ENCODE measurements around the gene DIDO1.
A peak's percentile ranks its signal among the peaks of the same experiment; 100 is the strongest.

The DIDO1 gene

DNA sequence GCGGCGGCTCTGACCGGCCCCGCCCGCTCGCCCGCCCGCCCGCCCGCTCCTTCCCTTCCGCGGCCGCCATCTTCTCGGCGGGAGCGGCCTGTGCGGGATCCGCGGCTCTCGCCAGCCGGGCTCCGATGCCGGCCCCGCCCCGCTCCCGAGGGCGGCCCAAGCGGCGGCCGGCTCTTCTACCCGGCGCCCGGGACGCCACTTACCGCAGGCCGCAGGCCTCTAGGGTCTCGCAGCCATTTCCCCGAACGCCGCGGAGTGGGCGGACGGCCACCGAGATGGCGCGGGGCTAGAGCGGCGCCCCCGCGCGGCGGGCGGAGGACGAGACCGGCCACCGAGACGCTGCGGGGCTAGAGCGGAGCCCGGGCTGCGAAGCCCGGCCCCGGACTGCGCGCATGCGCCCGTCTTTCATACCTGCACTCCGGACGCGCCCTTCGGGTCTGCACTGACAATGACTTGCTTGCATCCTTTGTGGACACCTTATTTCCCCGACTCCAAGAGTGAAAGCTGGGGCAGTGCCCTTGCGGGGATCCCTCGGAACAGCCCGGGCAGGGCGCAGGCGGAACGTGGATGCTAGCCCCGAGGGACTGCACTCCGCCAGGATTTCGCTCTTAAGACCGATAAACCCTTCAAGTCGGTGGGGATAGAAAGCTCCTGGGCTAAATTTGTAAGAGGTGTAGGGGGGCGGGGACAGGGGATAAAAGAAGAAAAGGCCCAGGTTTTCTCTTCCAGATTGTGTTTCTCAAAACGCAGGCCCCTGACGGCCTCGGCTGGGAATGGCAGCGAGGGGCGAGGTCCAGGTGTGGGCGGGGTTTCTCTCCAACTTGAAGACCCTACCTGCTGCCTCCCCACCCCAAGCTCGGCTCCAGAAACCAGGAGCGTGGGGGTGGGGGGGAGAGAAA lies at the start of gene DIDO1:
Gene DIDO1, minus strand, starts transcription at position 277 of the 899 bp plus-strand sequence.
- peak; percentile 87 for DNase-seq (ENCODE audit: low spot score)

DNA sequence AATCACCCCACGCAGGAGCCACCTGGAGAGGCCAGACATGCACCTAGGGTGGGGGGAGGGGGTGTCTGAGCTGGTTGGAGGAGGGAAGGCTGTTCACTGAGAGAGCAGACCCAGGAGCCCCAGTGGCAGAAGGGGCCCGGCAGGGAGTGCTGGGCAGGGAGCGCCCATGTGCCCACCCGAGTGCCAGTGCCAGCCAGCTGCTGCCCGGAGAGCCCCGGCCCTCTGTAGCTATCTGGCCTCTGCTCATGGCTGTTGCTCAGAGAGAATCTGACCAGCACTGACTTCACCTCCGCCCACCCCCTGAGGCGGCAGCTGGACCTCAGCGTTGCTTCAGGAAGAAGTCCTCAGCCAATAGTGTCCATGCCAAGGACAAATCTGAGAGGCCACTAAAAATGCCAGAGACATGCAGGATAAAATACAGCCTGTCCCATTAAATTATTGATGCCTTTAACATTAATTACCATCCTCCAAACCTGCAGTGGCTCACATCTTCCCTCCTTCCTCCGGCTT lies 49.0 kb upstream of the DIDO1 start:
- peak; percentile 63 for DNase-seq (ENCODE audit: low spot score)

DNA sequence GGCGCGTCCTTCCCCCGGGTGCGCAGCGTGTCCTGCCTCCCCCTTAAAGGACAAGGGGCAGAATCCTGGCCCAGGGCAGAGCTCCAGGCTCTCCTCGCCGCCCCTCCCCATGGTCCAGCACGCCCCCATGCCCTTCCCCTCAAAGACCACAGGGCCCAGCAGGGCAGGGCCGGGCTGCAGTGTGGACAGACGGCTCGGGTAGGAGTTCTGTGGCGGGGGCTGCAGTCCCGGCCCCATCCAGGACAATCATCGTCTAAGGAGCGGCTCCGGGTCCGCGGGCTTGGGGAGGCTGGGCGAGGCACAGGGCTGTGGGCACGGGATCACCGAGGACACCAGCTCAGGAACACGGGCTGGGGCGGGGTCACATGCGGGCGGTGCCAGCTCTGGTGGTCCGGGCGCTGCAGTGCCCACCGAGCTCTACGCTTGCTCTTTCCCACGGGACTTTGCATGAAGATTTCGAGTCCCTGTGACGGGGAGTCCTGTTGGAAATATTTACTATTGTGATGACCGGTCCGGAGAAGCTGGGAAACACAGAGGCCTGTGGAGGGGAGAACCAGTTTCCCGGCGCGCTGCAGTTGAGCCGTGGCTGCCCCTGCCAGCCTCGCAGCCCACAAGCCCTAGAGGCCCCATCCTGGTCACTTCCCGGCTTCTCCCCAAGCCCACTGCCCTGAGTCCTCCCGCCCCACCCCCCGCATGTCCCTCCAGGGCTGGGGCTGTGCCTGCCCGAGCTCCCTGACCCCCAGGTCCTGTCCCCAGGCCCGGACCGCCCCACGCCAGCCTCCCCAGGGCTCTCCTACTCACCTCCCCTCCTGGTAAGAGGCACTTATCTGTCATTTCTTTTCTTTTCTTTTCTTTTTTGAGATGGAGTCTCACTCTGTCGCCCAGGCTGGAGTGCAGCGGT lies 46.8 kb upstream of the DIDO1 start:
- DNase-seq (ENCODE audit: low spot score), result no peak

DNA sequence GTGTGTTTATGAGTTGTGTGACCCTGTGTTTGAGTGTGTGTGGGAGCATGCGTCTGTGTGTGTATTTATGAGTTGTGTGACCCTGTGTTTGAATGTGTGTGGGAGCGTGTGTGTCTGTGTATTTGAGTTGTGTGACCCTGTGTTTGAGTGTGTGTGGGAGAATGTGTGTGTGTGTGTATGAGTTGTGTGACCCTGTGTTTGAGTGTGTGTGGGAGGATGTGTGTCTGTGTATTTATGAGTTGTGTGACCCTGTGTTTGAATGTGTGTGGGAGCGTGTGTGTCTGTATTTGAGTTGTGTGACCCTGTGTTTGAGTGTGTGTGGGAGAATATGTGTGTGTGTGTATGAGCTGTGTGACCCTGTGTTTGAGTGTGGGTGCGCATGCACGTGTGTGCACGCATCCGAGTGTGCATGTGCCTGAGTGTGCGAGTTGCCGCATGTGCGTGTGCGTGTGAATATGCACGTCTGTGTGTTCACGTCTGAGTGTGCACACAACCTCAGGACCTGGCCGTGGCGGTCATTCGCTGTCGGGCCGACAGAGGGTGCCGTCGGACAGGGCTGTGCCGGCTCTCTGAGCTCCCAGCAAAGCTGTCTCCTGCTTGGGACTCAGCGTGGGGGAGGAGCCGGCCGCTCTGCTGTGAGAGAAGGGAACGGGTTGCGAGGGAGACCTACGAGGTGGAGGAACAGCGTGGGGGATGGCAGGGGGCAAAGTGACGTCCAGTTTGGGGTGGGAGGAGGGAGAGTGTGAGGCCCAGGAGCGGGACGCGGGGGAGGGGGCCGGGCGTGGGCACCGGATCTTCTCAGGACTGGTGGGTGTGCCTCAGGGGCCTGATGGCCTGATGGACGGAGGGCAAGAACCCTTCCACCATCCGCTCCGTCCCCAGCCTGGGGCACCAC lies 45.9 kb upstream of the DIDO1 start:
- peak; percentile 78 for DNase-seq (ENCODE audit: low spot score)

DNA sequence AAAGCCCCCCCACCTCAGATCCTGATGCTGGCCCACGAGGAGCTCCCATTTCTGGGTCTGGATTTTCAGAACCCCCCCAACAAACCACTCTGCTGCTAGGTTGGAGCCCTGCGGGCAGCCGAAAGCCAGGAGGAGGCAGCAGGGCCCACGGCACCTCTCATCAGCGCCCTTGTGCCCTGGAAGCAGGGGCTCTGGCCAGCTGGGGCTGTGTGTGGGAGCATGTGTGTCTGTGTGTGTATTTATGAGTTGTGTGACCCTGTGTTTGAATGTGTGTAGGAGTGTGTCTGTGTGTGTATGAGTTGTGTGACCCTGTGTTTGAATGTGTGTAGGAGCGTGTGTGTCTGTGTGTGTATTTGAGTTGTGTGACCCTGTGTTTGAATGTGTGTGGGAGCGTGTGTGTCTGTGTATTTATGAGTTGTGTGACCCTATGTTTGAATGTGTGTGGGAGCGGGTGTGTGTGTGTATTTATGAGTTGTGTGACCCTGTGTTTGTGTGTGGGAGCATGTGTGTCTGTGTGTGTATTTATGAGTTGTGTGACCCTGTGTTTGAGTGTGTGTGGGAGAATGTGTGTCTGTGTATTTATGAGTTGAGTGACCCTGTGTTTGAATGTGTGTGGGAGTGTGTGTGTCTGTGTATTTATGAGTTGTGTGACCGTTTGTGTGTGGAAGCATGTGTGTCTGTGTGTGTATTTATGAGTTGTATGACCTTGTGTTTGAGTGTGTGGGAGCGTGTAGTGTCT lies 45.1 kb upstream of the DIDO1 start:
- no peak for DNase-seq (ENCODE audit: low spot score)

DNA sequence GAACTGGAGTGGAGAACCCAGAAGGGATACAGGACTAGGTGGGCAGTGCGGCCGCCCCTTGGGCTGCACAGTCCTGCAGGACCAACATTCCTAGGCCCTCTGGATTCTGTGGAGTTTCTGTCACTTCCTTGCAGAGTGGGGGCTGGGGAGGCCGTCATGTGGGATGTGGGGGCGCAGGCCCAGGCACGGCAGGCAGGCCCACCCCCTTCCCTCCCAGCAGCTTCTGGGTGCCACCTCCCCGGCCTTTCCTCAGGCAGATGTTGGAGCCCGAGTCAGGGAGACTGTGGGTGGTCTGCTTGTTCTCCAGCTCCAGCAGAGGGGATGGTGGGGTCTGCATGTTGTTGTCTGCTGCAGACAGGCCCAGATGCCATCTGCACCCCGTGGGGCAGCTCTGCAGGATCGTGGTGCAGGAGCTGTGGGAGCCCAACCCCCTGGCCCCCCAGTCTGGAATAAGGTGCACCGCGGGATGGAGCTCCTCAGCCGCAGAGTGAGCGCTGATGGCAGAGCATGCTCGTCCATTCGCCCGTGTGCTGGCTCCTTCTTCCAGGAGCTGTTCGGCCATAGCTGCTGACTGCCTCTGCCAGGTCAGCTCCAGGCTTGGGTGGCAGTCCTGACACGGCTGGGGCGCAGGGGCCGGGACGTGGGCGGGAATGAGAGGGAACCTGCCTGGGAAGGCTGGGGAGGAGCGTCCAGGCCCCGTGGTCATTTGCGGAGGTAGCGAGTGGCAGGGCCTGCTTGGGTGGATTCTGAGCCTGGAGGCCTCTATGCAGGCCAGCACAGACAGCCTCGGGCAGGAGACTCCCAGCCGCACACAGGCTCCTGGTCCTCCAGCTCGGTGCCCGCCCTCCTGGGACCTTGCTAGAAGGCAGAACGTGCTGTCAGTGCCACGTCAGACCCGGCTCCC lies 44.3 kb upstream of the DIDO1 start:
- no peak for DNase-seq (ENCODE audit: low spot score)

DNA sequence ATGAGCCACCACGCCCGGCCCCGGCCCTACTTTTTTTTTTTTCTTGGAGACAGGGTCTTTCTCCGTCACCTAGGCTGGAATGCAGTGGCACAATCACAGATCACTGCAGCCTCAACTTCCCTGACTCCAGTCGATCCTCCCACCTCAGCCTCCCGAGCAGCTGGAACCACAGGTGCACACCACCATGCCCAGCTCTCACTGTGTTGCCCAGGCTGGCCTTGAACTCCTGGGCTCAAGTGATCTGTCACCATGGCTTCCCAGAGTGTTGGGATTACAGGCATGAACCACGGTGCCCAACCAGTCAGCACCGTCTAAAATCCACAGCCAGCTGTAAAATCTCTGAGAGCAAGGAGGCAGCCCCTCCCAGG lies 43.6 kb upstream of the DIDO1 start:
- no peak for DNase-seq (ENCODE audit: low spot score)

DNA sequence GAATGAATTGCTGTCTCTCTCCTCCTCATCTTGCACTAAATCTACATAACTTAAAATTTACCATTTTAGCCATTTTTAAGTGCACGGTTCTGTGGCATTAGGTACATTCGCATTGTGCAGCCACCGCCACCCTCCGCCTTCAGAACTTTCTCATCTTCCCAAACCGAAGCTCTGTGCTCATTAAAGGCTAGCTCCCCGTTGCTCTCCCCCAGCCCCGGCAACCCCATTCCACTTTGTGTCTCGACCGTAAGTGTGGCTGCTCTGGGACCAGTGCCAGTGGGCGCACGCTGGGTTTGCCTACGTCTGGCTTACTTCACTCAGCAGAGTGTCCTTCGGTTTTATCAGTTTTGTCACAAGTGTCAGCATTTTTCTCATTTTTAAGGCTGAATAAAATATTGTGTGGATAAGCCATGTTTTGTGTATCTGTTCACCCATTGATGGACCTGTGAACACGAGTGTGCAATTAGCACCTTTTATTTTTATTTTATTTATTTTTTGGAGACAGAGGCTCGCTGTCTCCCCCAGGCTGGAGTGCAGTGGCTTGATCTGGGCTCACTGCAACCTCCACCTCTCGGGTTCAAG lies 43.0 kb upstream of the DIDO1 start:
- no peak for DNase-seq (ENCODE audit: low spot score)

DNA sequence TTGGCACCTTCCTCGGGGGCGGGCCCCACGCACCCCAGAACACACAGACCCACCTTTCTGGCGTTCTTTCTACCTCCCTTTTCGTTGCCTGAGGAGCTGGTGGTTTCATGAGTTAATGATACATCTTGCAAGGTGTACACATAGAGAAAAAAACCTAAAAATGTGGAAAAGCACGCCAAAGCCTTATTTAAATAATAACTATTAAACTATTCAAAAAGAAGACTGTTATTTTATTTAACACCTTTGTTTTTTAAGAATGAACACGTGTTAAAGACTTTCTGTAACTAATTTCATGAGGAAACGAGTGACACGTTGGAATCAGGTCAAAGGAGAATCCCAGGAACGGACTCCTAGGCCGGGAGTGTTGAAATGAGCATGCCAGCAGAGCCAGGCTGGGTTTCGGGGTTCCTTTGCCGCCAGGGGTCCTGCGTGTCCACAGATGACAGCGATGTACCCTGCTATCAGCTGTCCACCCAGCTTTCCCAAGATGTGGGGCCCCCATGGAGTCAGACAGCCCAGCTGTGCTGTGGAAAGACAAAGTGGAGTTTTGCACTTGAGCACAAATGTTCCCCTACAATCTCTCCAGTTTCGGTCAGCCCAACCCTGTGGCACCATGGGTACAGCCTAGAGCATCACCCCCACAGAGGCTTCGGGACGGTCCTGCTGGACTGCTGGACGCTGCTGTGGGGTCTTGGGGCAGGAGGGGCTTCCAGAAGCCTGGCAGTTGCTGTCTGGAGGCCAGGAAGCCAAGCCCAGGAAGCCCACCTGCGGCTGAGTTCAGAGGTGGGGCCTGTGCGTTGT lies 42.3 kb upstream of the DIDO1 start:
- DNase-seq (ENCODE audit: low spot score), result no peak

DNA sequence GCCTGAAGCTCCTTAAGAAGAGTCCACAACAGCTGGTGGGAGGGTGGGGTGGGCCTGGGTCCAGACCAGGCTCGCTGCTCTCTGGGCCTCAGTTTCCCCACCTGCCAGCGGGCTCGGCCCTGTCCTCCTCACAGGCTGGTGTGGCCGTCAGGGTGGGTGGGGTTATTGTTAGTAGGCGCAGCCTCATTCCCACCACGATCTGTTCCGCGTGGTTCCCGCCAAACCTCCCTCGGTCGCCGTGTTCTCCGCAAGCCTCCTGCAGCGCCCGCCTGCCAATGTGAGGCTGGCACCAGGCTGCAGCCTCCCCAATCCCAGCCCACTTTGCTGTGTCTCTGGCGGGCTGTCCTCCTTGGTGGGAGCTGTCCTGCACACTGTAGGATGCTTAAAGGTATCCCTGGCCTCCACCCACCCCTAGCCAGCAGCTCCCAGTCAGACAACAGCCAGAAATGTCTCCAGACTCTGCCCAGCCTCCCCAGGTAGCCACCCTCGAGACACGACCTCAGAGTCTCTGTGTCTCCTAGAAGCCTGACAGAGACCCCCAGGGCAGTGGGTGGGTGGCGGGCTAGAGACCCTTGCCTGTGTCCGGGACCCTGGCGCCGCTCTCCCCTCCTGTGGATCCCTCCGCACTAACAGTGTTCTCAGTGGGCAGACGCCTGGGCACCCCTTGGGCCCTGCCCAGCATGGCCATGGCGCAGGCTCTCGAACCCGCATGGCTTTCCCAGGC lies 41.5 kb upstream of the DIDO1 start:
- DNase-seq (ENCODE audit: low spot score), result no peak

DNA sequence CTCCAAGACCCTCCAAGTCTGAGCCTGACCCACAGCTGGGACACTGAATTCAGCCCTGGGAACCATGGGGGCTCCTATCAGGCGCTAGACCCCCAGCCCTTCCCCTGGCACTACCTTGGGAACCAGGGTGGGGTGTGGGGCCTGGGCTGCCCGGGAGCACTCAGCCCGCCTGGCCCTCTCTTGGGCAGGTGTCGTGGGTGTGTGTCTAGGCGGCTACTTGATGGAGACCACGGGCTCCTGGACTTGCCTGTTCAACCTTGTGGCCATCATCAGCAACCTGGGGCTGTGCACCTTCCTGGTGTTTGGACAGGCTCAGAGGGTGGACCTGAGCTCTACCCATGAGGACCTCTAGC lies 40.8 kb upstream of the DIDO1 start:
- no peak for DNase-seq (ENCODE audit: low spot score)

DNA sequence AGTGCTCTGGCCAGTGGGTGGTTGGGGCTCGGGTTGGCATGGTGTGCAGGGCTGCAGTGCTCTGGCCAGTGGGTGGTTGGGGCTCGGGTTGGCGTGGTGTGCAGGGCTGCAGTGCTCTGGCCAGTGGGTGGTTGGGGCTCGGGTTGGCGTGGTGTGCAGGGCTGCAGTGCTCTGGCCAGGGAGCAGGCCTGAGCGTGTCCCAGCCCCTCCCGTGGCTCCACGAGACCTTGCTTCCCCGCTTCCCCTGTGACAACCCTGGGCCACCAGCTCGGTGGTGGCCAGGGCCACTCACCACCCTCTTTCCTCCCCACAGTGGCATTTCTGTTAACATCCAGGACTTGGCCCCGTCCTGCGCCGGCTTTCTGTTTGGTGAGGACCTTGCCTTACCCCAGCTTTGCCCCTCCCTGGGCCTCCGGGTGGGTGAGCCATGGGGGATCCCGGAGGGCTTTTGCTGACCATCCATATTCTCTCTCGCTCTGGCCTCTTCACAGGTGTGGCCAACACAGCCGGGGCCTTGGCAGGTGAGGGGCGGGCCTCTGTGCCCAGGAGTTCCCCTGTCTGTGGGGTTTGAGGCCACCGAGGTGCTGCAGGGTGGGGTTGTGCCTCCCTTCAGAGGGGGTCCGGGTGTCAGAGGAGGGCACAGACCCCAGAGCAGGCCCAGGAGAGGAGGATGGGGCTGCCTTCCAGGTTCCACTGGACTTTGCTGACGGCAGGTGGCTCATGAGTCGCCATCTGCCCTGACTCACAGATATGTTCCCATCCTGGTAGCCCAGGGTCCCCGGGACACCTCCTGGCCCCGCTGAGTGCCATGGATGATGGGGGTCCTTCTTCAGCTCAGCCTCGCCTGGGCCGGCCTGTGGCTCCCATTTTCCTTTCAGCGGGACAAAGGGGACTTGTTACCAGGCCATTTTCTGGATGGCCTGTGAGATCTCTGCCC lies 40.2 kb upstream of the DIDO1 start:
- no peak for DNase-seq (ENCODE audit: low spot score)

DNA sequence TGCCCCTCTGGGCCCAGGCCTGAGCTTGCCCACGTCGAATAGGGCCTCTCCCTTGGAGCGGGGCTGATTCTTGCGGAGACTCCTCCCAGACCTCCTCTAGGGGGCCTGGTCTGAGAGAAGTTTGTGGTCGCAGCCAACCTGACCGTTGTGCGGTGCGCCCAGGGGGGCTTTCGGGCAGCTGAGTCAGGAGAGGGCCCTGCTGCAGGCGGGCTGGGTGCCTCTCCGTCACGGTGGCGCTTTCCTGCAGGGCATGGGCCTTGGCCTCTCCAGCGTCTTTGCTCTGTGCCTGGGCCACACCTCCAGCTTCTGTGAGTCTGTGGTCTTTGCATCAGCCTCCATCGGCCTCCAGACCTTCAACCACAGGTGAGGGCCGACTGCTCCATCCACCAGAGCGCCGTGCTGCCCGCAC lies 39.1 kb upstream of the DIDO1 start:
- no peak for DNase-seq (ENCODE audit: low spot score)

DNA sequence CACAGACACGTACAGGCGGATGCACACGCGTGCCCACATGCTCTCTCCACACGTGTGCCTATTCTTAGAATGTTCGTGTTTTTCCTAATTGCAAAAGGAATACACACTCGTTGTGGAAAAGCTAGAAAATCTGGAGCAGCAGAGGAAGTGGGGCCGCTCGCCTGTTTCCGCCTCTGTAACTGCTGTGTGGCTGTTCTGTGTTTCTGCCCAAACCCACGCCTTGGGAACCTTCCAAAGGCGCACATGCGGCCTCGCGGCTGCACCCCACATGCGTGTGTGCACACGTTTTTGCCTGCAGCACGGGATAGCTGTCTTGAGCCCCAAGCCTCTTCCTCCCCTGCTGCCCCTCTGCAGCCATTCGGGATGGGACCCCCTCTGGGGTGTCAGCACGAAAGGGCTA lies 38.4 kb upstream of the DIDO1 start:
- no peak for DNase-seq (ENCODE audit: low spot score)

DNA sequence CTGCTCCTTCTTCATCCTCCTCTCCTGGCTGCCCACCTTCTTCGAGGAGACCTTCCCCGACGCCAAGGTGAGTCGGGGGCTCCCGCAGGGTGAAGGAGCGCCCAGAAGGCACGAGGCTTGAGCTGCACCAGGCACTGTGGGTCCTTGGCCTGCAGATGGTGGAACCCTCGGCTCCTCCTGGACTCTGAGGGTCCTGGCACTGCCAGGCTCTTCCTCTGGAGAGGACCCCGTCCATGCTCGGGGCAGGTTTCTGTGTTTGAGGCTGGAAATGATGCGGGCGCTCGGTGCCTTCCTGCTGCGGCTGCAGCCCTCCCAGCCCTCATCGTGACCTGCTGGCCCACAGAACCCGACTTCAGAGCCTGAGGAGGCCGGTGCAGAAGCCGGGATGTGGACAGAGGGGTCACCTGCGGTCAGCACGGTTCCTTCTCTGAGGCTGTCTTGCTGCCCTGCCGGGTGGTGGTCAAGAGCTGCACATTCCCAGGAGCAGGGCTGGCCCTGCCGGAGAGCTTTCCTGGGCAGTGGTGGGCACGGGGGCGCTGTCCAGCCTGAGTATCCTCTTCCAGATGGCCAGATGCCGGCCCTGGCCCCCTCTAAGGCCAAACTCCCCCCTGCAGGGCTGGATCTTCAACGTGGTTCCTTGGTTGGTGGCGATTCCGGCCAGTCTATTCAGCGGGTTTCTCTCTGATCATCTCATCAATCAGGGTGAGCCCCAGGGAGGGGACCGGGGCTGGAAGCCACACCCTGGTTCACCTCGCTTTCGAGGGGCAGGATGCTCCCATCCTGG lies 37.5 kb upstream of the DIDO1 start:
- DNase-seq (ENCODE audit: low spot score), result no peak

DNA sequence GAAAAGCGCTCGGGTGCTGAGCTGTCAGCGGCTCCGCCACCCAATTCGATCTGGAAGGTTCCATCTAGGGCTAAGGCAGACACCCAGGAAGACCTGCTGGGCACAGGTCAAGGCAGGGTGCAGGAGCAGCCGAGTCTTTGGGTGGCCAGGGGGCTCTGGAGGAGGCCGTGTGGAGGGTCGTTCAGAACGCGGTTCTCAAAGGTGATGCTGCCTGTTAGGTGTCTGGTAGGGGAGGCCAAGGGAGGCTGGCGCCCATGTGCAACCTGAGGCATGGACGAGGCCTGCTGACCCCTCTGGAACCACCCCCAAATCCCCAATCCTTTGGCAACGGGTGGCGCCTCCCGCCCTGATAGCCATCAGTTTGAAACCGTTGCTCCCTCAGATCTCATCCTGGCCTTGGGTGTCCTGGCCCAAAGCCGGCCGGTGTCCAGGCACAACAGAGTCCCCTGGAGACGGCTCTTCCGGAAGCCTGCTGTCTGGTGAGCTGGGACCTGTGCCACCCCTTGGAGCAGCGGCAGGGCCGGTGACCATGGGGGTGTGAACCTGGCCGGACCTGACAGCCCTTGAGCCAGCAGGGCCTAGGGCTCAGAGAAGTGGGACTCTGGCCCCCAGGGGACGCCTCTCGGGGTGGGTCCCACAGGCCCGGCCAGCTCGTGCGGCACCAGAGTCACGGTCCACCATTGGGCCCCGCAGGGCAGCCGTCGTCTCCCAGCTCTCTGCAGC lies 36.7 kb upstream of the DIDO1 start:
- no peak for DNase-seq (ENCODE audit: low spot score)

All from cerebellar cortex (tissue), 1 donor.